Smooth muscle cell (in vitro differentiated cells): ENCODE results near the gene TBX15. TPM values are rescaled to one million over a fixed set of nuclear protein-coding genes. Genes with fewer than 3 reads are reported as not detected.
A peak's percentile ranks its signal among the peaks of the same experiment; 100 is the strongest.
"Not testable (repeated sequence)": the region's sequence is repeated elsewhere in the genome, so short reads cannot be mapped to it uniquely, and the experiment has no call there.

Experiments
- DNase-seq: peaks from one replicate; lab custom pipeline; 2025; ENCODE audit not compliant: unreplicated experiment; lab: John Stamatoyannopoulos, UW
- H2AFZ ChIP-seq: fragments of 200-600 bp; sonication (generic); 2 replicates; pipeline ENCODE4 v1.6.0; 2016; ENCODE audit warnings: antibody characterized with exemption, low read depth, mild to moderate bottlenecking
- H3F3A ChIP-seq: fragments of 200-600 bp; sonication (generic); 2 replicates; pipeline ENCODE4 v1.6.0; 2017; ENCODE audit warnings: antibody characterized with exemption, low read depth
- H3K27ac ChIP-seq: fragments of 200-600 bp; sonication (generic); 2 replicates; pipeline ENCODE4 v1.5.1; 2016; ENCODE audit warnings: low read depth, mild to moderate bottlenecking
- H3K27me3 ChIP-seq: fragments of 200-600 bp; sonication (generic); 2 replicates; pipeline ENCODE4 v1.6.1; 2016; ENCODE audit warnings: low read depth, mild to moderate bottlenecking
- H3K36me3 ChIP-seq: fragments of 200-600 bp; sonication (generic); 2 replicates; pipeline ENCODE4 v1.5.1; 2016; ENCODE audit warnings: low read depth
- H3K4me1 ChIP-seq: fragments of 200-600 bp; sonication (generic); 2 replicates; pipeline ENCODE4 v1.5.1; 2016; ENCODE audit warnings: low read depth
- H3K4me2 ChIP-seq: fragments of 200-600 bp; sonication (generic); 2 replicates; pipeline ENCODE4 v1.6.0; 2016; ENCODE audit warnings: mild to moderate bottlenecking
- H3K4me3 ChIP-seq: fragments of 200-600 bp; sonication (generic); 2 replicates; pipeline ENCODE4 v1.5.1; 2016; ENCODE audit warnings: mild to moderate bottlenecking
- H3K79me2 ChIP-seq: fragments of 200-600 bp; sonication (generic); 2 replicates; pipeline ENCODE4 v1.6.0; 2016; ENCODE audit warnings: low read depth, mild to moderate bottlenecking
- H3K9ac ChIP-seq: fragments of 200-600 bp; sonication (generic); 2 replicates; pipeline ENCODE4 v1.6.0; 2016; ENCODE audit warnings: low read depth
- H3K9me3 ChIP-seq: fragments of 200-600 bp; sonication (generic); replicated peaks from 2 replicates; pipeline ENCODE4 v1.5.1; 2016; ENCODE audit warnings: low read depth
- H4K20me1 ChIP-seq: fragments of 200-600 bp; sonication (generic); 2 replicates; pipeline ENCODE4 v1.6.0; 2016; ENCODE audit warnings: low read depth
- CTCF ChIP-seq: fragments of 200-600 bp; sonication (generic); IDR thresholded peaks from 2 replicates; pipeline ENCODE4 v1.5.1; 2017; ENCODE audit warnings: borderline replicate concordance, mild to moderate bottlenecking, antibody characterized with exemption; ENCODE audit not compliant: insufficient read depth, poor library complexity, severe bottlenecking
- WGBS: methylation state at CpG from one replicate; pipeline ENCODE4 v1.1.7; 2016; ENCODE audit warnings: low lambda C conversion rate; 5-methylcytosine and 5-hydroxymethylcytosine counted together
- polyA plus RNA-seq: library from polyadenylated mRNA; unstranded; fragments of >200 nt; fragmentation: Nextera tagmentation; extraction: Ambion mirVana; gene quantifications from 2 replicates; pipeline ENCODE4 v1.2.1, GENCODE V29; 2016
- total RNA-seq: library from RNA; depleted of rRNA; stranded (reverse); fragments of >200 nt; gene quantifications from 2 replicates; pipeline ENCODE4 v1.2.3, GENCODE V29; 2014

TBX15 gene
- total and polyA plus RNA-seq, 2 experiments from 2014 or later, result 2.7 to 3.5 TPM

GRCh38 chr1:118921994-118922393 is 66.1 kb downstream of the TBX15 start:
- no peaks in the 10 kb centered on the region for H3K36me3 ChIP-seq
- H3K4me3 ChIP-seq, result no peak overlapping the region
- H3K9me3 ChIP-seq, result no peaks in the 10 kb centered on the region
- DNase-seq, result no peak
- H3K79me2 ChIP-seq, result no peaks in the 10 kb centered on the region
- H3K27ac ChIP-seq, result no peak overlapping the region
- no peaks in the 10 kb centered on the region for H3F3A ChIP-seq
- WGBS, result 82% methylated on average over 5 of the region's 5 CpGs
- H3K9ac ChIP-seq, result no peak overlapping the region
- H3K4me1 ChIP-seq, result no peaks in the 10 kb centered on the region
- H2AFZ ChIP-seq, result no peak overlapping the region
- no peaks in the 10 kb centered on the region for H4K20me1 ChIP-seq
- no peaks in the 10 kb centered on the region for H3K27me3 ChIP-seq
- TF ChIP-seq CTCF, result no peak
- H3K4me2 ChIP-seq, result no peak overlapping the region

- WGBS, result 83% methylated on average over 4 of the region's 4 CpGs
- Histone ChIP-seq H3K4me2 (no peak overlapping the region), H4K20me1 (no peaks in the 10 kb centered on the region), H3K4me1 (no peaks in the 10 kb centered on the region), H3K27ac (no peak overlapping the region), H3K36me3 (no peaks in the 10 kb centered on the region), H3K27me3 (no peaks in the 10 kb centered on the region), H3F3A (no peaks in the 10 kb centered on the region), H3K4me3 (no peak overlapping the region), H3K9ac (no peak overlapping the region), H3K79me2 (no peaks in the 10 kb centered on the region), H2AFZ (no peak overlapping the region), H3K9me3 (no peaks in the 10 kb centered on the region)
- DNase-seq, result no peak
- no peak for TF ChIP-seq CTCF
Observed at GRCh38 chr1:118920124-118920717, 67.9 kb downstream of the TBX15 start.

DNA sequence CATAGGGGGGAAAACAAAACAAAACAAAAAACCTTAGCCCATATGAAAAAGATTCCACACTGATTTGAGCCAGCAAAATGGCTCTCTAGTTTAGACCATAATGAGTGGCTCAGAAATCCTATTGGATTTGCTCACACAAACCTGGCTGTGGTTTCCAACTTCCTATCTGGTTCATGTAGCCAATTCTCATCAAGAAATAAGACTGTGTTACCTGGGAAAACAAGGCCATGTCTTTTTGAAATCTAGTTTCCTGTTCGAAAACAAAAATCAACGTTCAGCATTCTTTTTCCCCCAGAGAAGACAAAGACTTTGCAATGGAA is 69.2 kb downstream of the TBX15 start:
- Histone ChIP-seq H3K9me3 (no peaks in the 10 kb centered on the region), H3K4me3 (no peak overlapping the region), H3K27me3 (no peaks in the 10 kb centered on the region), H3F3A (no peaks in the 10 kb centered on the region), H3K36me3 (no peaks in the 10 kb centered on the region), H2AFZ (no peak overlapping the region), H3K79me2 (no peaks in the 10 kb centered on the region), H3K27ac (no peak overlapping the region), H4K20me1 (no peaks in the 10 kb centered on the region), H3K4me2 (no peak overlapping the region), H3K4me1 (no peaks in the 10 kb centered on the region), H3K9ac (no peak overlapping the region)
- DNase-seq, result no peak
- WGBS, result 78% methylated on average over 2 of the region's 2 CpGs
- TF ChIP-seq CTCF, result no peak

DNA sequence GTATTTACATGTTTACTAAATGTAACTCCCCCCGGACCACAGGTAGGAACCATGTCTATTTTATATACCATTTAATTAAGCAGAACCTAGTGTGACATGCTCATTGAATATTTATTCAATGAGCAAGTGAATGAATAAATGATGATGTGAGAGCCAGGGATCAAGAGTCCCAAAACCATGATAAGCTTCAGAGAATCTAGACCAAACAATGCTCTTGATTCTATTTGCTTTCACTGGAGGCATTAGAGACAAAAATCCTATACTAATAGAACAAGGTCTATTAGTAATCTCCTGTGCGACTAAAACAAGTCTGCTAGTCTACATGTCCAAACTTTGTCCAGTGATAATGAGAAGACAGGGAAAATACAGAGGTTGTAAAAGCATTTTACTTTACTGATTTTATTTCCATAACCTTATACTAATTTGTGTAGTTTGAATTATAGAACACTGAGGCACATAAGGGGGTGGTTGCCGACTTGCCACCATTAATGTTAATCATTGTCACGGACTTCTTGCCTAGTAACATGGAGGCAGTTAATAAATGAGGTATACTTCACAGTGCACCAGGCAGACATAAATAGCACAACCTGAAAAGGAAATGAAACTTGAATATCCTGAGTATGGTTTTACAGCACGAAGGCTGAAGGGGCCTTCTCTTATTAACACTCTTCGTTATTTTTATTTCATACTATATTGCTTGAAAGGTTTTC is 69.8 kb downstream of the TBX15 start:
- Histone ChIP-seq H3K9me3 (no peaks in the 10 kb centered on the region), H3K79me2 (no peaks in the 10 kb centered on the region), H3F3A (no peaks in the 10 kb centered on the region), H3K9ac (no peak overlapping the region), H4K20me1 (no peaks in the 10 kb centered on the region), H3K4me3 (no peak overlapping the region), H3K36me3 (no peaks in the 10 kb centered on the region), H3K27me3 (no peaks in the 10 kb centered on the region), H2AFZ (no peak overlapping the region), H3K27ac (peak overlapping the region; percentile 27), H3K4me2 (no peak overlapping the region), H3K4me1 (no peaks in the 10 kb centered on the region)
- WGBS, result 91% methylated on average over 6 of the region's 6 CpGs
- no peak for DNase-seq
- no peak for TF ChIP-seq CTCF

DNA sequence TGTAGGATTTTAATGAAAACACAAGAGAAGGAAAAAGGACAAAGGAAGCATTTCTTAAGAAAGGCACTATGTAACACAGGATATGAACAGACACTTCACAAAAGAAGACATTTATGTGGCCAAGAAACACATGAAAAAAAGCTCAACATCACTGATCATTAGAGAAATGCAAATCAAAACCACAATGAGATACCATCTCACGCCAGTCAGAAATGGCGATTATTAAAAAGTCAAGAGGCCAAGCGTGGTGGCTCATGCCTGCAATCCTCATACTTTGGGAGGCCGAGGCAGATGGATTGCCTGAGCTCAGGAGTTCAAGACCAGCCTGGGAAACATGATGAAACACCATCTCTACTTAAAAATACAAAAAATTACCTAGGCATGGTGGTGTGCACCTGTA is 71.8 kb downstream of the TBX15 start:
- not testable (repeated sequence) for H3K27me3 ChIP-seq, H3K27ac ChIP-seq, H3K9me3 ChIP-seq, H3K4me2 ChIP-seq, H3K4me1 ChIP-seq, H4K20me1 ChIP-seq, DNase-seq, H3K79me2 ChIP-seq, H3K36me3 ChIP-seq, H2AFZ ChIP-seq, H3K4me3 ChIP-seq, H3K9ac ChIP-seq, H3F3A ChIP-seq
- 87% methylated on average over 4 of the region's 4 CpGs for WGBS
